ENCODE data around the gene TNFRSF18.

DNA sequence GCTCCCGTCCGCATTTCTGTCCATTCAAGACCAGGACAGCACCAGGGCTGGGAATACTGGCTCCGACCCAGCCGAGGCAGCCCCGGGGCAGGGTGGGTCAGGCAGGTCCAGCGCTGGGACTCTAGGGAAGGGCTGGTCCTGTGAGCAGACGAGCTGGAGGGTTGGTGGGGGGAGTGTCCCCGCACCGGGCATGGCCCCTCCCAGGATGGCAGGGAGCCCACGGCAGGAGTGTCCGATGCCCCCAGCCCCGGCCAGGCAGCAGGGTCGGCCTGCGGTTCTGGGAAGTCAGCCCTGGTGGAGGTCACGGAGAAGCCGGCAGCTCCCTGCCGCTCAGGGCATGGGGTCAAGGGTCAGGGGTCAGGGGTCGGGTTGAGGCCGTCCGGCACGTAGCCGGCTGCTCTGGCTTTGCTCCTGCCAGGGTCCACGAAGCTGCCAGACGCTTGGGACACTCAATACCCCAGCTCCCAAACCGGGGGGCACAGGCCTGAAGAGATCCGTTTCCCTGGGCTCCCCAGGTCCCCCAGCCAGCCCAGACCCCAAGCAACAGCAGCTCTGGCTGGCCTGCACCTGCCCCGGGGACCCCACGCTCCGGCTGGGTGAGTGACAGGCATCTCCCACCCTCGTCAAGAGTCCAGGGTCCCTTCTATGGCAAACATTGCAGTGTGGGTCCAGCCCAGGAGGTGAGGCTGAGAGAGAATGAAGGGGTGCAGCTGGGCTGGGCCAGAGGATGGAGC lies 33.4 kb upstream of the TNFRSF18 start:
- TF ChIP-seq, protein P1, sequence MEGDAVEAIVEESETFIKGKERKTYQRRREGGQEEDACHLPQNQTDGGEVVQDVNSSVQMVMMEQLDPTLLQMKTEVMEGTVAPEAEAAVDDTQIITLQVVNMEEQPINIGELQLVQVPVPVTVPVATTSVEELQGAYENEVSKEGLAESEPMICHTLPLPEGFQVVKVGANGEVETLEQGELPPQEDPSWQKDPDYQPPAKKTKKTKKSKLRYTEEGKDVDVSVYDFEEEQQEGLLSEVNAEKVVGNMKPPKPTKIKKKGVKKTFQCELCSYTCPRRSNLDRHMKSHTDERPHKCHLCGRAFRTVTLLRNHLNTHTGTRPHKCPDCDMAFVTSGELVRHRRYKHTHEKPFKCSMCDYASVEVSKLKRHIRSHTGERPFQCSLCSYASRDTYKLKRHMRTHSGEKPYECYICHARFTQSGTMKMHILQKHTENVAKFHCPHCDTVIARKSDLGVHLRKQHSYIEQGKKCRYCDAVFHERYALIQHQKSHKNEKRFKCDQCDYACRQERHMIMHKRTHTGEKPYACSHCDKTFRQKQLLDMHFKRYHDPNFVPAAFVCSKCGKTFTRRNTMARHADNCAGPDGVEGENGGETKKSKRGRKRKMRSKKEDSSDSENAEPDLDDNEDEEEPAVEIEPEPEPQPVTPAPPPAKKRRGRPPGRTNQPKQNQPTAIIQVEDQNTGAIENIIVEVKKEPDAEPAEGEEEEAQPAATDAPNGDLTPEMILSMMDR (IDR thresholded peaks at IDR 0.05; ENCODE audit: extremely low read depth in 1 of 2, insufficient read depth in 1 of 2, low read depth in 1 of 2, low read length in 2 of 2) = no peak
- TF ChIP-seq MYC (IDR thresholded peaks at IDR 0.05; ENCODE audit: low read depth, low read length) = no peak
- TF ChIP-seq, protein P2, sequence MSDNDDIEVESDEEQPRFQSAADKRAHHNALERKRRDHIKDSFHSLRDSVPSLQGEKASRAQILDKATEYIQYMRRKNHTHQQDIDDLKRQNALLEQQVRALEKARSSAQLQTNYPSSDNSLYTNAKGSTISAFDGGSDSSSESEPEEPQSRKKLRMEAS (IDR thresholded peaks at IDR 0.05; ENCODE audit: insufficient read depth, insufficient read length) = no peak
- no peak for TF ChIP-seq POLR2A (IDR thresholded peaks at IDR 0.05; ENCODE audit: low read depth, low read length)
- no peak for TF ChIP-seq JUN (IDR thresholded peaks at IDR 0.05; ENCODE audit: borderline replicate concordance, insufficient read depth, insufficient read length, low read depth)
- no peak for TF ChIP-seq POLR2AphosphoS5 (IDR thresholded peaks at IDR 0.05; ENCODE audit: insufficient read depth, low read depth, low read length)
- no peak for TF ChIP-seq GATA2 (IDR thresholded peaks at IDR 0.05; ENCODE audit: insufficient read depth, insufficient read length, low read depth, low read length)

Measured in endothelial cell of umbilical vein (primary cell).